Left lung (tissue), 10 donors: ENCODE results near the gene MYEF2. TPM values are rescaled to one million over a fixed set of nuclear protein-coding genes. Genes with fewer than 3 reads are reported as not detected.

ENCODE experiments used
- ATAC-seq: fragments of 200-7000 bp; cut with Tn5 transposase; one replicate; pipeline ENCODE4 v1.9.1; 2020; ENCODE audit warnings: moderate library complexity
- DNase-seq, 4 donors: peaks; one replicate each; pipeline ENCODE4 v3.0.0-alpha.2; 2013 to 2020
- H3K27ac ChIP-seq, 2 donors: fragments of 200-600 bp; sonication (generic) in 1 of 2; one replicate each; pipeline versions ENCODE4 v1.5.0 to v1.8.0; 2020 to 2021
- H3K27me3 ChIP-seq, 2 donors: fragments of 200-600 bp; sonication (generic) in 1 of 2; one replicate each; pipeline versions ENCODE4 v1.5.0 to v1.8.0; 2020 to 2021
- H3K36me3 ChIP-seq, 2 donors: fragments of 200-600 bp; sonication (generic) in 1 of 2; one replicate each; pipeline versions ENCODE4 v1.5.0 to v1.8.0; 2020 to 2021
- H3K4me1 ChIP-seq, 2 donors: fragments of 200-600 bp; one replicate each; pipeline ENCODE4 v1.8.0; 2021
- H3K4me3 ChIP-seq, 2 donors: fragments of 200-600 bp; sonication (generic) in 1 of 2; one replicate each; pipeline versions ENCODE4 v1.5.0 to v1.8.0; 2020 to 2021; ENCODE audit warnings: mild to moderate bottlenecking in 1 of 2
- H3K9me3 ChIP-seq, 2 donors: fragments of 200-600 bp; sonication (generic) in 1 of 2; one replicate each; pipeline versions ENCODE4 v1.5.0 to v1.8.0; 2020 to 2021
- CTCF ChIP-seq, 2 donors: fragments of 200-600 bp; sonication (generic) in 1 of 2; IDR thresholded peaks; one replicate each; pipeline versions ENCODE4 v1.5.0 to v1.8.0; 2021; ENCODE audit warnings: antibody characterized with exemption in 2 of 2
- intact Hi-C, 2 donors: fragments of 100-400 bp; cut with DNase I; formaldehyde crosslinking; loops; one replicate each; pipeline versions ENCODE4 v1.11.2 to v1.14.2; 2022
- polyA plus RNA-seq, 6 donors: library from polyadenylated mRNA; unstranded; fragments of 120-200 nt; gene quantifications; one replicate each; pipeline ENCODE4 v1.2.1, GENCODE V29; 2013; ENCODE audit not compliant: insufficient read length in 6 of 6
- total RNA-seq, 2 donors: library from RNA; stranded (reverse); fragmentation: NEBNext Ultra II Directional; extraction: Animal tissue kit (Norgen Biotek cat#: 25700); gene quantifications; one replicate each; pipeline ENCODE4 v1.2.1, GENCODE V29; 2021
- donor health status: DM: no; HTN: yes; CAD: no.
- donor health status: DM: no; HTN: no; CAD: no.

Gene MYEF2
- total and polyA plus RNA-seq, 8 donors: 19.7 to 67.3 (median 48.1) TPM

- Histone ChIP-seq H3K4me3 (no peak overlapping the region), H3K9me3 (no peaks in the 10 kb centered on the region), H3K36me3 (no peaks in the 10 kb centered on the region), H3K27ac (no peak overlapping the region), H3K4me1 (no peaks in the 10 kb centered on the region), H3K27me3 (peaks cover 0 to 3% of the 10 kb centered on the region in 2 donors)
- intact Hi-C loops: no loop called here
- ATAC-seq: no peak
- DNase-seq: no peak
- TF ChIP-seq CTCF (IDR thresholded peaks at IDR 0.05): no peak
Measured at GRCh38 chr15:48105936-48106335, 72.2 kb downstream of the MYEF2 start.

GRCh38 chr15:48103647-48104046 is 74.4 kb downstream of the MYEF2 start:
- no peak overlapping the region for H3K4me3 ChIP-seq
- no peak for ATAC-seq
- H3K4me1 ChIP-seq: no peaks in the 10 kb centered on the region
- no peak overlapping the region for H3K27ac ChIP-seq
- H3K36me3 ChIP-seq: no peaks in the 10 kb centered on the region
- intact Hi-C loops: no loop called here
- TF ChIP-seq CTCF (IDR thresholded peaks at IDR 0.05): no peak
- H3K27me3 ChIP-seq: peaks cover 0 to 3% of the 10 kb centered on the region in 2 donors
- H3K9me3 ChIP-seq: no peaks in the 10 kb centered on the region
- DNase-seq: no peak

- Histone ChIP-seq H3K36me3 (no peaks in the 10 kb centered on the region), H3K4me1 (no peaks in the 10 kb centered on the region), H3K9me3 (no peaks in the 10 kb centered on the region), H3K4me3 (no peak overlapping the region), H3K27ac (no peak overlapping the region), H3K27me3 (peaks cover 0 to 3% of the 10 kb centered on the region in 2 donors)
- no peak for TF ChIP-seq CTCF (IDR thresholded peaks at IDR 0.05)
- ATAC-seq: no peak
- intact Hi-C loops: no loop called here
- no peak for DNase-seq
Measured at GRCh38 chr15:48102167-48102566, 75.9 kb downstream of the MYEF2 start.

- no peak for DNase-seq
- H3K4me1 ChIP-seq: no peaks in the 10 kb centered on the region
- no peak for TF ChIP-seq CTCF (IDR thresholded peaks at IDR 0.05)
- no peaks in the 10 kb centered on the region for H3K9me3 ChIP-seq
- H3K27me3 ChIP-seq: peaks cover 0 to 3% of the 10 kb centered on the region in 2 donors
- no peak overlapping the region for H3K27ac ChIP-seq
- no peak for ATAC-seq
- no peaks in the 10 kb centered on the region for H3K36me3 ChIP-seq
- intact Hi-C loops: no loop called here
- no peak overlapping the region for H3K4me3 ChIP-seq
Measured at GRCh38 chr15:48101376-48101961, 76.6 kb downstream of the MYEF2 start.

GRCh38 chr15:48097264-48097663 is 80.8 kb downstream of the MYEF2 start:
- TF ChIP-seq CTCF (IDR thresholded peaks at IDR 0.05): no peak
- H3K4me1 ChIP-seq: no peaks in the 10 kb centered on the region
- H3K27ac ChIP-seq: no peak overlapping the region
- no peak overlapping the region for H3K4me3 ChIP-seq
- DNase-seq (no peak), ATAC-seq (no peak)
- H3K9me3 ChIP-seq: no peaks in the 10 kb centered on the region
- H3K27me3 ChIP-seq: no peaks in the 10 kb centered on the region
- no peaks in the 10 kb centered on the region for H3K36me3 ChIP-seq
- intact Hi-C loops: no loop called here
